Diencephalon (tissue), 1 donor: ENCODE measurements around the gene TRIP6. TPM values are rescaled to one million over a fixed set of nuclear protein-coding genes. Genes with fewer than 3 reads are reported as not detected.

Experiments used
- small RNA-seq: library from RNA; depleted of rRNA; stranded (forward); fragments of <200 nt; gene quantifications from one replicate; pipeline ENCODE3, GENCODE V24; 2014
- total RNA-seq: library from RNA; depleted of rRNA; stranded (reverse); fragments of >200 nt; gene quantifications from one replicate; pipeline ENCODE4 v1.2.3, GENCODE V29; 2014

The TRIP6 gene
- 10.4 TPM for total RNA-seq

DNA sequence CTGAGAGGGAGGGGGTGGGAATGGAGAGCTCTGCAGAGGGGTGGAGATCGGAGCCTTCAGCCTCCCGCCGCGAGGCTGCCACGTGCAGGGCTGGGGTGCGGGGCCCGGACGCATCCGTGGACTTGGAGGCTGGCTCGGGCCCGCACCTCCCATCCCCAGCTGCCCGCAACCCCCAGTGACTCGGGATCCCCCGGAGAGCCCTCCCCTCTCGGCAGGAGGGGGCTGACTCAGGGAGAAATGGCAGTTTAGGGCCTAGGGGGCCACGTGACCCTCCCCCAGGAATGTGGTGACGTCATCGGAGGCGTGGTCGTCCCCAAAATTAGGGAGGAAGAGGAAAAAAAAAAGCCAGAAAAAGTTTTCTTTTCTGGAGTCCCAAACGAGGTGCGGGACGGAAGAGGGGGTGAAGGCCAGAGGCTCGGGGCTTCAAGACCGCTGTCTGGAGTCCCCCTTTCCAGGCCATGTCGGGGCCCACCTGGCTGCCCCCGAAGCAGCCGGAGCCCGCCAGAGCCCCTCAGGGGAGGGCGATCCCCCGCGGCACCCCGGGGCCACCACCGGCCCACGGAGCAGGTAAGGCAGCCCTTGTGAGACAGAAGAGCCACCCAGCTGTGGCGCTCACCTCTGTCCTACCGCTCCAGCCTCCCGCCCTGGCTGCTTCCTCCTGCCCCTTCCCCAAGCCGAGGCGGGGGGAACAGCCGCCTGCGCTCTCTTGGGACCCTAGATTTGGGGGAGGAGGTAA is at the start of gene TRIP6:
Gene TRIP6 (plus strand): TSS at position 348 of the 736 bp plus-strand sequence. CDS start 111 bp downstream, at position 459.

GRCh38 chr7:100827330-100828226 is 39.6 kb upstream of the TRIP6 start, which contains the start of gene EPHB4:
Gene EPHB4 (minus strand): TSS chr7:100827523. CDS start chr7:100827030, 493 bp downstream.

GRCh38 chr7:100852048-100852872 is 14.9 kb upstream of the TRIP6 start, which contains the start of gene SLC12A9:
Gene SLC12A9 (plus strand): TSS chr7:100852713. CDS start chr7:100854198, 1,485 bp downstream.

DNA sequence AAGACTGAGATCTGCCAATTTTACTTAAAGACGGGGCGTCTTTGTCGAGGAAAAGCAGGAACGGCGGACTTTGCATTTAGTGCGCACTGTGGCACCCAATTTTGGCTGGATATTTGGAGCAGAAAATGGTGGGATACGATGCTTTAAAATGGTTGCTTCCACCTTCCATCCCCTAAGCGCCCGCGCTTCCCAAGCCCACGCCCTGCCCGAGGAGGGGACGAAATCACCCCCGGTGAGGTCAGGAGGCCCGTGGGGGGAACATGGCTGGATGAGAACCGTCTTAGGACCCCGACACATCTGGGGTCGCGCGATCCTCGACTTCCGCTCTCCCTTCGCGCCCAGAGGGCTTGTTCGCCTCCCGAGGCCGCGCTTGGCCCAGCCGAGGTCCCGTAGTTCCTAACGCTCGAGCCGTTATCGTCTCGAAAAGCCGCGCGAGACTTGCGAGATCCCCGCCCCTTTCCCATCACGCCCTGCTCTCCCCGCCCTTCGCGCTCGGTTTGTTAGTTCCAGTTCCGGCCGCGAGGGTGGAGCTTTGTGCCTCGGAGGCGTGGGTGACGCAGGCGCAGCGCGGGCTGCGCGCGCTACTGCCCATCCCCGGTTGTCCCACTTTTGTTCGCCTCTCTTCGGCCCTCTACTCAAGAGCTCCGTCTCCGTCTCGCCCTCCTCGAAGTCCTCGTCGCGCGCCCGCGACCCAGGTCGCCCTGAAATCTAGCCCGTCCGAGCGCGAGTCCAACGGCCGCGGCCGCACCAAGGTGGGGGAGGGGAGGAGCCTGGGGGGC is 7.6 kb downstream of the TRIP6 start, which contains the start of gene SRRT:
Gene SRRT (plus strand): TSS at position 527 of the 779 bp plus-strand sequence. CDS start 488 bp downstream, outside the sequence.

DNA sequence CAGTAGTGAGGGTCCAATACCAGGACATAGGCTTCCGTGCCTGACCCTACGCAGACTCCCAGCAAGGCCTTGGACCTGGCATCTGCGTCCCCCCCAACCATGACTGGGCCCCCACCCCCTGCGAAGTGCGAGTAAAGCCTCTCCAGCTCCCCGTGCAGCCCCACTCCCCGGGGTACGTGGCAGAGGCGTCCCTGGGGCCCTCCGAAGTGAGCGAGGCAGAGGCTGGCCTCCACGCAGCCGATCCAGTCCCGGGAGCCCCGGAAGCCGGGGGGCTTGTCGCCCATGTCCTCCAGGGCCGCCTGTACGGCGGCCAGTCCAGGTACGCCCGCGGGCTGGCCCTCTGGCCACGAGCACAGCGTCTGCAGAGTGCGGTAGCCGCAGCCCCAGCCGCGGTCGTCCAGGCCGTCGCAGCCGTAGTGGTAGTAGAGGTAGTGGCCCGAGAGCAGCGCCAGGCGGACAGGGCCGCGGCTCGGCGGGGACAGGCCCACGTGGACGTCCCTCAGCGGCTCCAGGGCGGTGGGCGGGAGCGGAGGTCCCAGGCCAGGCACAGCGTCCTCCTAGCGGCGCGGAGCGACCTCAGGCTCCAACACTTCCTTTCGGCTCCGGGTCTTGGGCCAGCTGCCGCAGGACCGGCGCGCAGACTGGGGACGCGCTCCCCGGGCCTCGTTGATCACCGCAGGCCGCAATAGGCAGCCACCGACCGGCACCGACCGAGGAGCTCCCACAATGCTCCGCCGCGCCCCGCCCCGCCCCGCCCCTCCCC is 22.0 kb downstream of the TRIP6 start, which contains the start of gene UFSP1:
Gene UFSP1 (minus strand): TSS at position 728 of the 763 bp plus-strand sequence. CDS start 444 bp downstream, at position 284.

DNA sequence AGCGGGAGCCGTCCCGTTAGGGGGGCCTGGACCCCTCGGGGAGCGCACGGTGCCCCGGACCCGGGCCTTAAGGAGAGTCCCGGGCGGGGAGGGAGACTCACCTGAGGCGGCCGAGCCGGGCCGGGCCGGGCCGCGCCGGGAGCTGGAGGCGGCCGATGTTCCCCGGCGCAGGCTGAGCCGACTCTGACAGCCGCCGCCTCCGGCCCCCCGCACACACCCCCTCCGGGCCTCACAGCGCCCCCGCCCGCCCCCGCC is 28.4 kb downstream of the TRIP6 start, which contains the start of gene ACHE:
Gene ACHE (minus strand): TSS at position 188 of the 255 bp plus-strand sequence. CDS start 1,656 bp downstream, outside the sequence.

Small RNA genes lying within 50 kb of the gene (small RNA-seq; reads per million reads assigned to genes)
- gene RN7SL549P (not detected), gene RN7SL750P (not detected)

Other genes starting within 250 kb of the TRIP6 start
- 9.2 TPM for gene TFR2, start 225.8 kb upstream of the TRIP6 start, total RNA-seq
- 90.4 TPM for gene ACTL6B, start 210.9 kb upstream of the TRIP6 start, total RNA-seq
- gene GNB2, start 193.6 kb upstream of the TRIP6 start, total RNA-seq, result 120 TPM
- 16.4 TPM for gene GIGYF1, start 173.1 kb upstream of the TRIP6 start, total RNA-seq
- 38.1 TPM for gene POP7, start 161.3 kb upstream of the TRIP6 start, total RNA-seq
- not detected for gene EPO, start 146.9 kb upstream of the TRIP6 start, total RNA-seq
- gene ZAN, start 133.8 kb upstream of the TRIP6 start, total RNA-seq, result not detected
- gene EPHB4, start 39.9 kb upstream of the TRIP6 start, total RNA-seq, result 11.1 TPM
- 27.9 TPM for gene SLC12A9, start 14.7 kb upstream of the TRIP6 start, total RNA-seq
- gene SRRT, start 7.7 kb downstream of the TRIP6 start, total RNA-seq, result 30.2 TPM
- gene UFSP1, start 22.3 kb downstream of the TRIP6 start, total RNA-seq, result 3.7 TPM
- 73.4 TPM for gene ACHE, start 28.5 kb downstream of the TRIP6 start, total RNA-seq
- gene MUC3A, start 82.1 kb downstream of the TRIP6 start, total RNA-seq, result 2.1 TPM
- gene MUC12, start 102.2 kb downstream of the TRIP6 start, total RNA-seq, result 0.23 TPM
- gene MUC17, start 152.7 kb downstream of the TRIP6 start, total RNA-seq, result not detected
- 3.0 TPM for gene TRIM56, start 218.1 kb downstream of the TRIP6 start, total RNA-seq